ENCODE results near the gene CYBA.
"Not testable (repeated sequence)": the region's sequence is repeated elsewhere in the genome, so short reads cannot be mapped to it uniquely, and the experiment has no call there.

The CYBA gene

GRCh38 chr16:88673716-88674379 lies 23.0 kb upstream of the CYBA start:
- ChIA-PET CTCF (interaction anchor here (1.0 to 1.4 kb wide), 5 partner anchors 9 to 493 kb away, joined by 3 to 4 read pairs (median 3); no protein-coding TSS in a partner anchor), POLR2A (interaction anchor here (0.6 to 0.9 kb wide), 2 partner anchors 20 to 37 kb away, joined by 3 to 4 read pairs; no protein-coding TSS in a partner anchor)
- TF ChIP-seq CTCF (IDR thresholded peaks at IDR 0.05; ENCODE audit: control extremely low read depth, extremely low read depth, low read depth, missing control alignments) = no peak
- peak; percentile 75 for DNase-seq (ENCODE audit: extremely low spot score)

GRCh38 chr16:88672776-88673175 lies 21.9 kb upstream of the CYBA start:
- TF ChIP-seq CTCF (IDR thresholded peaks at IDR 0.05; ENCODE audit: control extremely low read depth, extremely low read depth, low read depth, missing control alignments) = no peak
- no peak for DNase-seq (ENCODE audit: extremely low spot score)
- ChIA-PET CTCF (interaction anchor here (1.3 to 1.9 kb wide), 3 partner anchors 9 to 31 kb away, joined by 5 to 9 read pairs (median 6); partner anchors contain the start of gene MVD), POLR2A (no interaction called here)

- POLR2A ChIA-PET = no interaction called here
- CTCF ChIA-PET = interaction anchor here (1.0 to 1.9 kb wide), 3 partner anchors 8 to 15 kb away, joined by 3 to 9 read pairs (median 5); partner anchors contain the start of gene MVD
- no peak for DNase-seq (ENCODE audit: extremely low spot score)
- TF ChIP-seq CTCF (IDR thresholded peaks at IDR 0.05; ENCODE audit: control extremely low read depth, extremely low read depth, low read depth, missing control alignments) = no peak
These were observed 21.0 kb upstream of the CYBA start for GRCh38 chr16:88671806-88672205.

GRCh38 chr16:88669980-88670379 lies 19.1 kb upstream of the CYBA start:
- no peak for DNase-seq (ENCODE audit: extremely low spot score)
- ChIA-PET POLR2A (no interaction called here), CTCF (interaction anchor here (1.2 to 1.3 kb wide), 2 partner anchors 15 to 37 kb away, joined by 3 to 4 read pairs; no protein-coding TSS in a partner anchor)
- TF ChIP-seq CTCF (IDR thresholded peaks at IDR 0.05; ENCODE audit: control extremely low read depth, extremely low read depth, low read depth, missing control alignments) = no peak

GRCh38 chr16:88669493-88669892 lies 18.6 kb upstream of the CYBA start:
- CTCF ChIA-PET = interaction anchor here (1.3 kb wide), 1 partner anchor 15 kb away, joined by 4 read pairs; no protein-coding TSS in a partner anchor
- DNase-seq (ENCODE audit: extremely low spot score); POLR2A ChIA-PET: not testable (repeated sequence)

- ChIA-PET POLR2A (no interaction called here), CTCF (no interaction called here)
- DNase-seq (ENCODE audit: extremely low spot score) = no peak
- no peak for TF ChIP-seq CTCF (IDR thresholded peaks at IDR 0.05; ENCODE audit: control extremely low read depth, extremely low read depth, low read depth, missing control alignments)
These were observed 16.6 kb upstream of the CYBA start for GRCh38 chr16:88667461-88667860.

GRCh38 chr16:88665570-88665969 lies 14.7 kb upstream of the CYBA start:
- ChIA-PET POLR2A (no interaction called here), CTCF (interaction anchor here (0.7 to 2.0 kb wide), 5 partner anchors 12 to 71 kb away, joined by 3 to 8 read pairs (median 3); no protein-coding TSS in a partner anchor)
- DNase-seq (ENCODE audit: extremely low spot score) = no peak
- TF ChIP-seq CTCF (IDR thresholded peaks at IDR 0.05; ENCODE audit: control extremely low read depth, extremely low read depth, low read depth, missing control alignments) = no peak
